Upper lobe of left lung (tissue), 6 donors: Measurements from ENCODE around the gene TMEM150B. TPM values are rescaled to one million over a fixed set of nuclear protein-coding genes. Genes with fewer than 3 reads are reported as not detected.

ENCODE experiments used
- ATAC-seq, 2 donors: fragments of 200-7000 bp; cut with Tn5 transposase; one replicate each; pipeline ENCODE4 v1.9.1; 2022; ENCODE audit warnings: mild to moderate bottlenecking in 2 of 2, moderate library complexity in 2 of 2; ENCODE audit not compliant: low FRiP score in 2 of 2
- DNase-seq, 2 donors: peaks; one replicate each; pipeline ENCODE4 v3.0.0-alpha.2; 2019 to 2020
- H3K27ac ChIP-seq, 4 donors: fragments of 200-600 bp; sonication (generic); one replicate each; pipeline ENCODE4 v1.5.1; 2016 to 2019
- H3K27me3 ChIP-seq, 4 donors: fragments of 200-600 bp; sonication (generic); one replicate each; pipeline ENCODE4 v1.5.1; 2017 to 2019
- H3K36me3 ChIP-seq, 4 donors: fragments of 200-600 bp; sonication (generic); one replicate each; pipeline ENCODE4 v1.5.1; 2016 to 2019
- H3K4me1 ChIP-seq, 4 donors: fragments of 200-600 bp; sonication (generic); one replicate each; pipeline ENCODE4 v1.5.1; 2018 to 2019
- H3K4me3 ChIP-seq, 4 donors: fragments of 200-600 bp; sonication (generic); one replicate each; pipeline ENCODE4 v1.5.1; 2017 to 2019; ENCODE audit warnings: mild to moderate bottlenecking in 2 of 4, moderate library complexity in 1 of 4
- H3K9me3 ChIP-seq, 4 donors: fragments of 200-600 bp; sonication (generic); one replicate each; pipeline ENCODE4 v1.5.1; 2018 to 2019
- CTCF ChIP-seq, 6 experiments: fragments of 450-650 bp in 4 of 6; fragments of 200-600 bp in 2 of 6; sonication (generic) in 2 of 6; IDR thresholded peaks; one replicate each; pipeline ENCODE4 v1.5.1; 2016 to 2019; ENCODE audit warnings: antibody characterized with exemption in 6 of 6
- EP300 ChIP-seq, 4 donors: sonication (generic); formaldehyde crosslinking; IDR thresholded peaks; one replicate each; pipeline ENCODE4 v1.5.1; 2017; ENCODE audit warnings: antibody characterized with exemption in 4 of 4, control low read depth in 2 of 4
- POLR2A ChIP-seq, 4 donors: fragments of 450-650 bp; IDR thresholded peaks; one replicate each; pipeline ENCODE4 v1.5.1; 2016 to 2017; ENCODE audit warnings: antibody characterized with exemption in 4 of 4, mild to moderate bottlenecking in 2 of 4
- POLR2AphosphoS5 ChIP-seq, 2 donors: sonication (generic); formaldehyde crosslinking; IDR thresholded peaks; one replicate each; pipeline ENCODE4 v1.5.1; 2017; ENCODE audit warnings: antibody characterized with exemption in 2 of 2
- WGBS, 2 donors: methylation state at CpG; one replicate each; pipeline ENCODE4 v1.1.5; 2017 to 2018; 5-methylcytosine and 5-hydroxymethylcytosine counted together
- total RNA-seq, 6 donors: library from RNA; depleted of rRNA in 4 of 6; stranded (reverse); fragments of >200 nt in 4 of 6; gene quantifications; one replicate each; pipeline versions ENCODE4 v1.1.0 to v1.2.1, GENCODE V29; 2016 to 2021
- donor health status: DM: no; HTN: no; CAD: no; lungs with moderate emphysema.
- donor health status: DM: no; HTN: yes; CAD: no; lungs with severe emphysema.

Gene TMEM150B
- 10 to 100 TPM in 5 of 6 donors, 1 to 10 TPM in 1; 8.2 to 67.7 (median 29.7) TPM for total RNA-seq

GRCh38 chr19:55325172-55325571 lies at the start of gene TMEM150B:
TSS of gene TMEM150B (minus strand) at chr19:55325341. CDS start at chr19:55321036, 4,305 bp downstream.
- TF ChIP-seq POLR2AphosphoS5 (IDR thresholded peaks at IDR 0.05) = peak in 1 of 2 donors; percentile 27
- TF ChIP-seq POLR2A (IDR thresholded peaks at IDR 0.05) = peak in 1 of 4 donors; percentile 58
- TF ChIP-seq EP300 (IDR thresholded peaks at IDR 0.05) = no peak
- no peak for TF ChIP-seq CTCF (IDR thresholded peaks at IDR 0.05)
- H3K36me3 ChIP-seq = no peaks in the 10 kb centered on the region
- H3K4me3 ChIP-seq = peak within 1 kb of the TSS in 3 of 4 donors; percentile 1 to 31 (median 13)
- no peaks in the 10 kb centered on the region for H3K27me3 ChIP-seq
- ATAC-seq (peak in 1 of 2 donors; percentile 41), DNase-seq (peak in 1 of 2 donors; percentile 39)
- peak within 1 kb of the TSS; percentile 17 to 80 (median 64) for H3K27ac ChIP-seq
- H3K4me1 ChIP-seq = peaks cover 0 to 6% (median 0%) of the 10 kb centered on the region in 4 donors
- WGBS, 2 donors = 59% methylated on average over 12 to 14 of the region's 14 CpGs
- H3K9me3 ChIP-seq = no peaks in the 10 kb centered on the region

- no peak for ATAC-seq
- peaks cover 1 to 49% (median 26%) of the 10 kb centered on the region in 4 donors for H3K27me3 ChIP-seq
- peaks cover 7 to 23% (median 17%) of the 10 kb centered on the region in 4 donors for H3K4me1 ChIP-seq
- H3K27ac ChIP-seq = peak overlapping the region in 1 of 4 donors; percentile 39
- H3K4me3 ChIP-seq = no peak overlapping the region
- WGBS, 2 donors = 10 to 19% methylated on average over 18 to 29 of the region's 31 CpGs
- TF ChIP-seq POLR2A (IDR thresholded peaks at IDR 0.05) (no peak), EP300 (IDR thresholded peaks at IDR 0.05) (no peak), POLR2AphosphoS5 (IDR thresholded peaks at IDR 0.05) (no peak), CTCF (IDR thresholded peaks at IDR 0.05) (no peak)
- H3K36me3 ChIP-seq = no peaks in the 10 kb centered on the region
- H3K9me3 ChIP-seq = no peaks in the 10 kb centered on the region
- DNase-seq = peak in 1 of 2 donors; percentile 84
Measured at GRCh38 chr19:55373993-55374757, 49.0 kb upstream of the TMEM150B start.

GRCh38 chr19:55373306-55373992 lies 48.3 kb upstream of the TMEM150B start:
- Histone ChIP-seq H3K36me3 (no peaks in the 10 kb centered on the region), H3K9me3 (no peaks in the 10 kb centered on the region), H3K27ac (no peak overlapping the region), H3K27me3 (peaks cover 1 to 56% (median 30%) of the 10 kb centered on the region in 4 donors), H3K4me3 (no peak overlapping the region), H3K4me1 (peaks cover 11 to 29% (median 21%) of the 10 kb centered on the region in 4 donors)
- WGBS, 2 donors = 46 to 48% methylated on average over 7 of the region's 9 CpGs
- DNase-seq (no peak), ATAC-seq (no peak)
- no peak for TF ChIP-seq POLR2A (IDR thresholded peaks at IDR 0.05)
- no peak for TF ChIP-seq POLR2AphosphoS5 (IDR thresholded peaks at IDR 0.05)
- TF ChIP-seq EP300 (IDR thresholded peaks at IDR 0.05) = no peak
- no peak for TF ChIP-seq CTCF (IDR thresholded peaks at IDR 0.05)

- DNase-seq (no peak), ATAC-seq (no peak)
- Histone ChIP-seq H3K36me3 (no peaks in the 10 kb centered on the region), H3K27me3 (peaks cover 1 to 60% (median 34%) of the 10 kb centered on the region in 4 donors), H3K27ac (no peak overlapping the region), H3K4me1 (peaks cover 11 to 29% (median 21%) of the 10 kb centered on the region in 4 donors), H3K9me3 (no peaks in the 10 kb centered on the region), H3K4me3 (no peak overlapping the region)
- WGBS, 2 donors = 30 to 37% methylated on average over 9 to 20 of the region's 24 CpGs
- no peak for TF ChIP-seq CTCF (IDR thresholded peaks at IDR 0.05)
- no peak for TF ChIP-seq EP300 (IDR thresholded peaks at IDR 0.05)
- no peak for TF ChIP-seq POLR2A (IDR thresholded peaks at IDR 0.05)
- no peak for TF ChIP-seq POLR2AphosphoS5 (IDR thresholded peaks at IDR 0.05)
Measured at GRCh38 chr19:55372316-55373081, 47.4 kb upstream of the TMEM150B start.
